Right lobe of liver (tissue), 4 donors: Measurements from ENCODE around the gene EMID1.

Experiments used
- CTCF ChIP-seq, 4 donors: fragments of 200-600 bp in 3 of 4; fragments of 450-650 bp in 1 of 4; IDR thresholded peaks; one replicate each; pipeline versions ENCODE4 v1.5.1 to v1.8.0; 2016 to 2022; ENCODE audit warnings: antibody characterized with exemption in 4 of 4, mild to moderate bottlenecking in 2 of 4
- POLR2A ChIP-seq: fragments of 450-650 bp; IDR thresholded peaks from one replicate; pipeline ENCODE4 v1.6.1; 2017; ENCODE audit warnings: antibody characterized with exemption, mild to moderate bottlenecking
- donor health status: DM: no; HTN: no; CAD: no.
- donor health status: DM: no; HTN: no; CAD: no.
- donor health status: DM: no; HTN: yes; CAD: no.

DNA sequence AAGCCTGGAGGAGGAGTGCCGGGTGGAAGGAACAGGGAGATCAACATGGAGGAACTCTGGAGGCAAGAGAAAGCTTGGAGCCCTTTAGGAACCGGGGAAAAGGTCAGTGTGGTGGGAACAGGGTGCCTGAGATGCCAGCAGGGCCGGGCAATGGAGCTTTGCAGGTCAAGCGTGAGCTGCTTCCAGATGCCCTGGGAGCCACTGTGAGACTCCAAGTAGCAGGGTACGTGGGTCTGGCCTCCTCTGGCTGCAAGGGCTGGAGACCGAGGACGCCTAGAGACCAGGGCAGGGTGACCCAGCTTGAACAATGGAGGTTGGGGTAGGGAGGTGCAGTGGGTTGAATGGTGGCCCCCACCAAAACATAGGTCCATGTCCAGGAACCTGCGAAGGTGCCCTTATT, 15.6 kb upstream of the EMID1 start:
- TF ChIP-seq CTCF (IDR thresholded peaks at IDR 0.05) (no peak), POLR2A (no peak)
